Activated CD4-positive, alpha-beta memory T cell treated with anti-CD3 and anti-CD28 coated beads for 36 hours (primary cell): ENCODE measurements around the gene ZNG1F. TPM values are rescaled to one million over a fixed set of nuclear protein-coding genes. Genes with fewer than 3 reads are reported as not detected.
A peak's percentile ranks its signal among the peaks of the same experiment; 100 is the strongest.
"Not testable (repeated sequence)": the region's sequence is repeated elsewhere in the genome, so short reads cannot be mapped to it uniquely, and the experiment has no call there.

Experiments
- CTCF ChIA-PET: fragments of 350-600 bp; sonication (Branson Sonifier 250); formaldehyde crosslinking; loops from one replicate; lab custom pipeline; 2021; ENCODE audit warnings: antibody characterized with exemption, inconsistent platforms; lab: Charles Lee
- POLR2A ChIA-PET: fragments of 350-600 bp; sonication (Branson Sonifier 250); formaldehyde crosslinking; loops from one replicate; lab custom pipeline; 2021; ENCODE audit warnings: antibody characterized with exemption; lab: Charles Lee
- DNase-seq: peaks from one replicate; pipeline ENCODE4 v3.0.0-alpha.2; 2020
- H3K27ac Mint-ChIP-seq: one replicate; pipeline ENCODE4 v1.8.0; 2021; ENCODE audit warnings: mixed read lengths
- H3K27me3 Mint-ChIP-seq: one replicate; pipeline ENCODE4 v1.8.0; 2021; ENCODE audit warnings: mixed read lengths
- H3K36me3 Mint-ChIP-seq: one replicate; pipeline ENCODE4 v1.8.0; 2021; ENCODE audit warnings: mixed read lengths
- H3K4me1 Mint-ChIP-seq: one replicate; pipeline ENCODE4 v1.8.0; 2021; ENCODE audit warnings: low read depth, mixed read lengths
- H3K4me3 Mint-ChIP-seq: one replicate; pipeline ENCODE4 v1.8.0; 2021; ENCODE audit warnings: mild to moderate bottlenecking, mixed read lengths
- H3K9me3 Mint-ChIP-seq: one replicate; pipeline ENCODE4 v1.8.0; 2021; ENCODE audit warnings: mixed read lengths
- intact Hi-C: fragments of 100-400 bp; cut with micrococcal nuclease; formaldehyde crosslinking; loops from one replicate; pipeline ENCODE4 v1.15.1; 2023
- total RNA-seq, 2 experiments: library from RNA; stranded (reverse); gene quantifications; one replicate each; pipeline ENCODE4 v1.2.3, GENCODE V29; 2021

The ZNG1F gene
- total RNA-seq: 1 to 10 TPM; 7.0 to 7.4 TPM

- POLR2A ChIA-PET, H3K27ac Mint-ChIP-seq, H3K36me3 Mint-ChIP-seq, CTCF ChIA-PET, H3K9me3 Mint-ChIP-seq, intact Hi-C loops, H3K27me3 Mint-ChIP-seq, H3K4me3 Mint-ChIP-seq, DNase-seq, H3K4me1 Mint-ChIP-seq: not testable (repeated sequence)
These were observed at the start of gene ZNG1F for GRCh38 chr9:41189217-41189616. TSS of gene ZNG1F (minus strand) at chr9:41189317. CDS start at chr9:41189258, 59 bp downstream.

GRCh38 chr9:41237110-41237749 lies 48.1 kb upstream of the ZNG1F start:
- intact Hi-C loops: not testable (repeated sequence)
- DNase-seq: peak; percentile 48

GRCh38 chr9:41236486-41237109 lies 47.5 kb upstream of the ZNG1F start:
- H3K4me3 Mint-ChIP-seq, H3K36me3 Mint-ChIP-seq, POLR2A ChIA-PET, H3K27me3 Mint-ChIP-seq, intact Hi-C loops, H3K4me1 Mint-ChIP-seq, CTCF ChIA-PET, H3K27ac Mint-ChIP-seq, DNase-seq: not testable (repeated sequence)
- H3K9me3 Mint-ChIP-seq: peaks cover 24% of the 10 kb centered on the region

More at GRCh38 chr9:41237110-41237749, 48.1 kb upstream of the ZNG1F start:
- H3K27ac Mint-ChIP-seq, H3K4me1 Mint-ChIP-seq, H3K27me3 Mint-ChIP-seq, POLR2A ChIA-PET, H3K4me3 Mint-ChIP-seq, H3K36me3 Mint-ChIP-seq, CTCF ChIA-PET: not testable (repeated sequence)
- H3K9me3 Mint-ChIP-seq: peaks cover 24% of the 10 kb centered on the region

- CTCF ChIA-PET, H3K27me3 Mint-ChIP-seq, H3K27ac Mint-ChIP-seq, H3K36me3 Mint-ChIP-seq, H3K4me3 Mint-ChIP-seq, intact Hi-C loops, POLR2A ChIA-PET, H3K4me1 Mint-ChIP-seq: not testable (repeated sequence)
- DNase-seq: peak; percentile 61
- peaks cover 13% of the 10 kb centered on the region for H3K9me3 Mint-ChIP-seq
These were observed 46.0 kb upstream of the ZNG1F start for GRCh38 chr9:41234811-41235805.

- H3K4me1 Mint-ChIP-seq, intact Hi-C loops, CTCF ChIA-PET, DNase-seq, H3K27ac Mint-ChIP-seq, H3K27me3 Mint-ChIP-seq, H3K4me3 Mint-ChIP-seq, POLR2A ChIA-PET, H3K36me3 Mint-ChIP-seq: not testable (repeated sequence)
- peaks cover 13% of the 10 kb centered on the region for H3K9me3 Mint-ChIP-seq
These were observed 45.1 kb upstream of the ZNG1F start for GRCh38 chr9:41234221-41234620.

- H3K27ac Mint-ChIP-seq, CTCF ChIA-PET, intact Hi-C loops, H3K27me3 Mint-ChIP-seq, DNase-seq, H3K4me3 Mint-ChIP-seq, H3K4me1 Mint-ChIP-seq, H3K36me3 Mint-ChIP-seq, POLR2A ChIA-PET: not testable (repeated sequence)
- peaks cover 13% of the 10 kb centered on the region for H3K9me3 Mint-ChIP-seq
These were observed 43.2 kb upstream of the ZNG1F start for GRCh38 chr9:41232326-41232725.

GRCh38 chr9:41230418-41230817 lies 41.3 kb upstream of the ZNG1F start:
- H3K4me1 Mint-ChIP-seq, H3K36me3 Mint-ChIP-seq, DNase-seq: not testable (repeated sequence)

GRCh38 chr9:41229408-41230401 lies 40.6 kb upstream of the ZNG1F start:
- ChIA-PET POLR2A (no interaction called here), CTCF (no interaction called here)
- no peaks in the 10 kb centered on the region for H3K36me3 Mint-ChIP-seq
- no peak for DNase-seq
- no peak overlapping the region for H3K27ac Mint-ChIP-seq
- H3K4me1 Mint-ChIP-seq: no peaks in the 10 kb centered on the region
- H3K27me3 Mint-ChIP-seq: peaks cover 2% of the 10 kb centered on the region
- no peak overlapping the region for H3K4me3 Mint-ChIP-seq
- intact Hi-C loops: no loop called here
- H3K9me3 Mint-ChIP-seq: peaks cover 2% of the 10 kb centered on the region

More at GRCh38 chr9:41230418-41230817, 41.3 kb upstream of the ZNG1F start:
- H3K27me3 Mint-ChIP-seq, POLR2A ChIA-PET, CTCF ChIA-PET, intact Hi-C loops, H3K9me3 Mint-ChIP-seq, H3K4me3 Mint-ChIP-seq, H3K27ac Mint-ChIP-seq: not testable (repeated sequence)

GRCh38 chr9:41219831-41220230 lies 30.7 kb upstream of the ZNG1F start:
- POLR2A ChIA-PET, H3K27me3 Mint-ChIP-seq, H3K27ac Mint-ChIP-seq, H3K4me1 Mint-ChIP-seq, DNase-seq, H3K4me3 Mint-ChIP-seq, H3K36me3 Mint-ChIP-seq, intact Hi-C loops, CTCF ChIA-PET, H3K9me3 Mint-ChIP-seq: not testable (repeated sequence)

- H3K9me3 Mint-ChIP-seq, intact Hi-C loops, H3K27ac Mint-ChIP-seq, CTCF ChIA-PET, H3K27me3 Mint-ChIP-seq, DNase-seq, POLR2A ChIA-PET, H3K36me3 Mint-ChIP-seq, H3K4me1 Mint-ChIP-seq, H3K4me3 Mint-ChIP-seq: not testable (repeated sequence)
These were observed 678 bp downstream of the ZNG1F start for GRCh38 chr9:41188439-41188838.

GRCh38 chr9:41174994-41175393 lies 14.1 kb downstream of the ZNG1F start:
- CTCF ChIA-PET, DNase-seq, H3K4me3 Mint-ChIP-seq, H3K4me1 Mint-ChIP-seq, H3K27ac Mint-ChIP-seq, POLR2A ChIA-PET, intact Hi-C loops, H3K36me3 Mint-ChIP-seq, H3K27me3 Mint-ChIP-seq, H3K9me3 Mint-ChIP-seq: not testable (repeated sequence)
